Globus pallidus (tissue), 1 donor: ENCODE data around the gene LCNL1.
"Not testable (repeated sequence)": the region's sequence is repeated elsewhere in the genome, so short reads cannot be mapped to it uniquely, and the experiment has no call there.

Source experiments
- DNase-seq: peaks from one replicate; pipeline ENCODE4 v3.0.0-alpha.2; 2015; ENCODE audit warnings: low spot score

Gene LCNL1

GRCh38 chr9:136994180-136994887 is 11.5 kb downstream of the LCNL1 start:
- no peak for DNase-seq

GRCh38 chr9:136994888-136995230 is 12.1 kb downstream of the LCNL1 start:
- no peak for DNase-seq

- no peak for DNase-seq
Measured at GRCh38 chr9:136995362-136995761, 12.6 kb downstream of the LCNL1 start.

GRCh38 chr9:136995772-136996311 is 13.0 kb downstream of the LCNL1 start:
- DNase-seq = no peak

GRCh38 chr9:136996361-136997292 is 13.8 kb downstream of the LCNL1 start, which contains the start of gene CLIC3:
TSS of gene CLIC3 (minus strand) at chr9:136996568. CDS start at chr9:136996543, 25 bp downstream.
- DNase-seq = no peak

GRCh38 chr9:136997371-136997770 is 14.6 kb downstream of the LCNL1 start:
- no peak for DNase-seq

- no peak for DNase-seq
Measured at GRCh38 chr9:136997830-136998234, 15.0 kb downstream of the LCNL1 start.

GRCh38 chr9:137000177-137000930 is 17.6 kb downstream of the LCNL1 start:
- DNase-seq = no peak

GRCh38 chr9:137001857-137002645 is 19.3 kb downstream of the LCNL1 start:
- DNase-seq = no peak

- DNase-seq = no peak
Measured at GRCh38 chr9:137002646-137003041, 19.9 kb downstream of the LCNL1 start.

- not testable (repeated sequence) for DNase-seq
Measured at GRCh38 chr9:137004285-137004684, 21.5 kb downstream of the LCNL1 start.

GRCh38 chr9:137006116-137007003 is 23.6 kb downstream of the LCNL1 start:
- no peak for DNase-seq

GRCh38 chr9:137007108-137007815 is 24.5 kb downstream of the LCNL1 start:
- DNase-seq = no peak

GRCh38 chr9:137007816-137008270 is 25.1 kb downstream of the LCNL1 start:
- DNase-seq = no peak

GRCh38 chr9:137008312-137008711 is 25.5 kb downstream of the LCNL1 start:
- no peak for DNase-seq

GRCh38 chr9:137009217-137009616 is 26.4 kb downstream of the LCNL1 start:
- DNase-seq = no peak

- DNase-seq = no peak
Measured at GRCh38 chr9:137009938-137010732, 27.3 kb downstream of the LCNL1 start.

GRCh38 chr9:137011156-137011555 is 28.4 kb downstream of the LCNL1 start:
- no peak for DNase-seq
